Measurements from ENCODE around the gene RMI2. TPM values are rescaled to one million over a fixed set of nuclear protein-coding genes. Genes with fewer than 3 reads are reported as not detected.

Gene RMI2
- total RNA-seq: 4.1 TPM

DNA sequence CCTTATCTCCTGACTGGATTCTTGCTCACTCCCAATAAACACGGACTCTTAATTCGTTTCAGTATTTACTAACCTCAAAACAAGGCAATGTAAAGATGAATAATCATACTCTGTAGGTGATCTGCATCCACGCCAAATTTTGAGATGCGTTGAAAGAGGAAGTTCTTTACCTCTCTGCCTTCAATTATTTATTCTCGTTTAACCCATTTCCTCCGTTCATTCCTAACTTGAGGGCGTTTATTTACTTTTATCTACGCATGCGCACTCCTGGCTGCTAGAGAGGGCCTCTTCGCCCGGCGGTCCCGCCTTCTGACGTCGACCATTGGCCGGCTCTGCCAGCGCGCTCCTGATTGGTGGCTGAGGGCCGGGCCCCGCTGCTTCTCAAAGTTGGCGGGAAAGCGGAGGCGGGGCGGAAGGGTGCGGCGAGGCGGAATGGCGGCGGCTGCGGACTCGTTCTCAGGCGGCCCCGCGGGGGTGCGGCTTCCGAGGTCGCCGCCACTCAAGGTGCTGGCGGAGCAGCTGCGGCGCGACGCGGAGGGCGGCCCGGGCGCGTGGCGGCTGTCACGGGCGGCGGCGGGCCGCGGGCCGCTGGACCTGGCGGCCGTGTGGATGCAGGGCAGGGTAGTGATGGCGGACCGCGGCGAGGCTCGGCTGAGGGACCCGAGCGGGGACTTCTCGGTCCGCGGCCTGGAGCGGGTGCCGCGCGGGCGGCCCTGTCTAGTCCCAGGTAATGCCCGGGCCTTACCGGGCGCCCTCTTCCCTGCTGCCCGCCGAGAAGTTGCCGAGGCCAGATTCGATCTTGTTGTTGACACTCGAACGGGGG lies at the start of gene RMI2:
TSS of gene RMI2 (plus strand) at position 420 of the 823 bp plus-strand sequence. CDS start at position 433, 13 bp downstream.

Small RNAs within 50 kb of the gene (small RNA-seq; reads per million reads assigned to genes)
- gene AC099489.2 (ENCODE audit: low replicate concordance): not detected
- gene MIR548H2 (ENCODE audit: low replicate concordance): not detected
- not detected for gene RF00019 (ENCODE audit: low replicate concordance)

Other genes starting within 250 kb of the RMI2 start
- gene SOCS1, start 89.3 kb upstream of the RMI2 start, total RNA-seq: 0.63 TPM
- gene TNP2, start 76.1 kb upstream of the RMI2 start, total RNA-seq: not detected
- gene PRM3, start 71.8 kb upstream of the RMI2 start, total RNA-seq: not detected
- gene PRM2, start 69.0 kb upstream of the RMI2 start, total RNA-seq: not detected
- gene PRM1, start 64.1 kb upstream of the RMI2 start, total RNA-seq: not detected
- 13.8 TPM for gene LITAF, start 241.5 kb downstream of the RMI2 start, total RNA-seq

Measured in parietal lobe (tissue), 2 donors.